Dendritic cell treated with granulocyte-macrophage colony-stimulating factor and Interleukin-4, amounts not matched to agents 40 ng/mL and 50 ng/mL, for 4 days (primary cell): Measurements from ENCODE around the gene DSC1.
"Not testable (repeated sequence)": the region's sequence is repeated elsewhere in the genome, so short reads cannot be mapped to it uniquely, and the experiment has no call there.

Experiments
- H3K27ac Mint-ChIP-seq: one replicate; pipeline ENCODE4 v1.8.0; 2022; ENCODE audit warnings: mild to moderate bottlenecking, mixed read lengths
- H3K27me3 Mint-ChIP-seq: one replicate; pipeline ENCODE4 v1.8.0; 2022; ENCODE audit warnings: mild to moderate bottlenecking, mixed read lengths
- H3K36me3 Mint-ChIP-seq: one replicate; pipeline ENCODE4 v1.8.0; 2022; ENCODE audit warnings: low read depth, mixed read lengths
- H3K4me1 Mint-ChIP-seq: one replicate; pipeline ENCODE4 v1.8.0; 2022; ENCODE audit warnings: low read depth, mixed read lengths
- H3K4me3 Mint-ChIP-seq: one replicate; pipeline ENCODE4 v1.8.0; 2022; ENCODE audit warnings: mild to moderate bottlenecking, moderate library complexity, mixed read lengths
- H3K9me3 Mint-ChIP-seq: one replicate; pipeline ENCODE4 v1.8.0; 2022; ENCODE audit warnings: mixed read lengths
- intact Hi-C: fragments of 100-400 bp; cut with micrococcal nuclease; formaldehyde crosslinking; loops from one replicate; pipeline ENCODE4 v1.15.0; 2022

Gene DSC1

GRCh38 chr18:31192086-31192776 lies 29.6 kb upstream of the DSC1 start:
- no peak overlapping the region for H3K4me3 Mint-ChIP-seq
- no peaks in the 10 kb centered on the region for H3K36me3 Mint-ChIP-seq
- no peaks in the 10 kb centered on the region for H3K9me3 Mint-ChIP-seq
- intact Hi-C loops, result no loop called here
- no peaks in the 10 kb centered on the region for H3K4me1 Mint-ChIP-seq
- H3K27me3 Mint-ChIP-seq, result no peaks in the 10 kb centered on the region
- no peak overlapping the region for H3K27ac Mint-ChIP-seq

DNA sequence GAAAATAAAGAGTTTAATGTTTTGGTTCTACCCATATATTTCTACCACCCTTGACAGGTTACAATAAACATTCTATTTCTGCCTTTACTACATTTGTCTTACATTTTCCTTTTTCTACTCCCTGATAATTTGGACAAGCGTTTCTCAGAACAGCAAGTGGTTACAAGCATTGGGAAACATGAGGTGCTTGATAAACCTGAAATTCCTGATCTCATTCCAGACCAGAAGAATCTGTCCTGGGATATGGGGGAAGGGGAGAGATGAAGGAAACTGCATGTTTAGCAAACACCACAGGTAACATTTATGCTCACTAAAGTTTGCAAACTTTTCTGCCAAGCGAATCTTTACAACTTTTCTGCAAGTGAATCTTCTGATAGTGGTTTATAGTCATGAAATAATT lies 28.3 kb upstream of the DSC1 start:
- Mint-ChIP-seq H3K27me3 (no peaks in the 10 kb centered on the region), H3K9me3 (no peaks in the 10 kb centered on the region), H3K27ac (no peak overlapping the region), H3K4me1 (no peaks in the 10 kb centered on the region), H3K4me3 (no peak overlapping the region), H3K36me3 (no peaks in the 10 kb centered on the region)
- intact Hi-C loops, result no loop called here

GRCh38 chr18:31189757-31190156 lies 27.1 kb upstream of the DSC1 start:
- H3K4me1 Mint-ChIP-seq, result no peaks in the 10 kb centered on the region
- H3K27me3 Mint-ChIP-seq, result no peaks in the 10 kb centered on the region
- H3K4me3 Mint-ChIP-seq, result no peak overlapping the region
- intact Hi-C loops, result no loop called here
- H3K27ac Mint-ChIP-seq, result no peak overlapping the region
- no peaks in the 10 kb centered on the region for H3K9me3 Mint-ChIP-seq
- H3K36me3 Mint-ChIP-seq, result no peaks in the 10 kb centered on the region

DNA sequence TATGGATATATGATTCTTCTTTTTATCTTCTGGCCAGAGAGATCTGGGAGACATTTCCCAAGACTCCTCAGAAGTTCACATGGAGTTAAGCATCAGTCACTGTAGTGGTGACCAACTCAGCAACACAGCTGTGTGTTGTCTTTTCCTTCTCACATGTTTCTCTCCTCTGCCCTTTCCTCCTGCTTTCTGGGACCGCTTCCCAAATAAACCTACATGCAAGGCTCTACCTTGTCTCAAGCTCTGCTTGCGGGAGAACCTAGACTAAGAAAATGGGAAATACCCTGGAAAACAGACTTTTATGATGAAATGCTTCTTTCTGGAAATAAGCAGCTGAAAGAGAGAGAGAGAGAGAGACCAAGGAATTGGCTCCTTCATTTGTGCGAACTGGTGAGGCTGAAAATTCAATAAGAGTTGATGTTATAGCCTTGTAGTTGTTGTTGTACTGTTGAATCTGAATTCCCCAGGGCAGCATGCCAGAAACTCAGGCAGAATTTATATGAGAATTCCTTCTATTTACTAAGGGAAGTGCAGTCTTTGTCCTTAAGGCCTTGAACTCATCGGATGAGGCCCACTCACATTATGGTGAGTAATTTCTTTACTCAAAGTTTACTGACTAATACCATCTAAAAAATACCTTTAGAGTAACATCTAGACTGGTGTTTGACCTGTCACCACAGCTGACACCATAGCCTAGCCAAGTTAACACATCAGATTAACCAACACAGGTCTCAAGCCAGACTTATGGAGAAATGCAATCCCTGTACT lies 22.7 kb upstream of the DSC1 start:
- Mint-ChIP-seq H3K27ac (no peak overlapping the region), H3K36me3 (no peaks in the 10 kb centered on the region), H3K4me3 (no peak overlapping the region), H3K27me3 (no peaks in the 10 kb centered on the region), H3K4me1 (no peaks in the 10 kb centered on the region), H3K9me3 (no peaks in the 10 kb centered on the region)
- intact Hi-C loops, result no loop called here

GRCh38 chr18:31183302-31183701 lies 20.6 kb upstream of the DSC1 start:
- Mint-ChIP-seq H3K4me3 (no peak overlapping the region), H3K27me3 (no peaks in the 10 kb centered on the region), H3K27ac (no peak overlapping the region), H3K4me1 (no peaks in the 10 kb centered on the region), H3K36me3 (no peaks in the 10 kb centered on the region), H3K9me3 (no peaks in the 10 kb centered on the region)
- intact Hi-C loops, result no loop called here

DNA sequence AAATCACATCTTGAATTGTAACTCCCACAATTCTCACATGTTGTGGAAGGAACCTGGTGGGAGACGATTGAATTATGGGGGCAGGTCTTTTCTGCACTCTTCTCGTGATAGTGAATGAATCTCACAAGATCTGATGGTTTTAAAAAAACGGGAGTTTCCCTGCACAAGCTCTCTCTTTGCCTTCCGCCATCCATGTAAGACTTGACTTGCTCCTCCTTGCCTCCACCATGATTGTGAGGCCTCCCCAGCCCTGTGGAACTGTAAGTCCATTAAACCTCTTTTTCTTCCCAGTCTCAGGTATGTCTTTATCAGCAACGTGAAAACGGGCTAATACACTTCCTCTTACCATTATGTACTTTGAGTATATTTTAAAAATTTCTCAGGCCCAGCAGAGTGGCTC lies 14.7 kb upstream of the DSC1 start:
- intact Hi-C loops, H3K4me3 Mint-ChIP-seq, H3K36me3 Mint-ChIP-seq, H3K27ac Mint-ChIP-seq, H3K27me3 Mint-ChIP-seq, H3K4me1 Mint-ChIP-seq, H3K9me3 Mint-ChIP-seq: not testable (repeated sequence)

GRCh38 chr18:31176531-31176930 lies 13.9 kb upstream of the DSC1 start:
- Mint-ChIP-seq H3K36me3 (no peaks in the 10 kb centered on the region), H3K27me3 (no peaks in the 10 kb centered on the region), H3K27ac (no peak overlapping the region), H3K4me3 (no peak overlapping the region), H3K9me3 (peaks cover 9% of the 10 kb centered on the region), H3K4me1 (no peaks in the 10 kb centered on the region)
- intact Hi-C loops, result no loop called here

GRCh38 chr18:31171144-31171839 lies 8.6 kb upstream of the DSC1 start:
- Mint-ChIP-seq H3K27me3 (peaks cover 2% of the 10 kb centered on the region), H3K27ac (no peak overlapping the region), H3K4me3 (no peak overlapping the region), H3K36me3 (no peaks in the 10 kb centered on the region), H3K4me1 (no peaks in the 10 kb centered on the region), H3K9me3 (no peaks in the 10 kb centered on the region)
- intact Hi-C loops, result no loop called here

GRCh38 chr18:31170335-31170734 lies 7.7 kb upstream of the DSC1 start:
- no peaks in the 10 kb centered on the region for H3K36me3 Mint-ChIP-seq
- no peak overlapping the region for H3K27ac Mint-ChIP-seq
- H3K4me3 Mint-ChIP-seq, result no peak overlapping the region
- peaks cover 2% of the 10 kb centered on the region for H3K27me3 Mint-ChIP-seq
- intact Hi-C loops, result no loop called here
- H3K9me3 Mint-ChIP-seq, result no peaks in the 10 kb centered on the region
- no peaks in the 10 kb centered on the region for H3K4me1 Mint-ChIP-seq

DNA sequence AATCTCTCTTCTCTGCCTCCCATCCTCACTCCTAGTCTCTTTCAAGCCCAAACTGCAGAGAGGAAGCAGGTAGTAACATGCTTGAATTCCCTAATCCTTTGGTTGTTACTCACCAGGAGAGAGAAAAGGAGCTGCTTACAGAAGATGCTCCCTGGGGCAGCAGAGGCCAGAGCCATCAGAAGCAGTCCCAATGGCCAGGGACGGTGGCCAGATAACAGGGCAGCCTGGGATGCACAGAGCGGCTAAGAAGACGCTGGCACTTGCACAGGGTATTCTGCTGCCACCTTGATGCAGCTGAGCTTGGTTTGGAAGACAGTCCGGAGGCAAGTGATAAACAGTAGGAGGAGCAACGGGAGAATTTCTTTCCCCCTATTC lies 250 bp downstream of the DSC1 start:
- H3K27ac Mint-ChIP-seq, result no peak overlapping the region
- H3K36me3 Mint-ChIP-seq, result no peaks in the 10 kb centered on the region
- no peak overlapping the region for H3K4me3 Mint-ChIP-seq

GRCh38 chr18:31161757-31162418 lies 768 bp downstream of the DSC1 start:
- Mint-ChIP-seq H3K27ac (no peak overlapping the region), H3K4me3 (no peak overlapping the region), H3K36me3 (no peaks in the 10 kb centered on the region), H3K27me3 (no peaks in the 10 kb centered on the region), H3K4me1 (no peaks in the 10 kb centered on the region), H3K9me3 (no peaks in the 10 kb centered on the region)
- intact Hi-C loops, result no loop called here

More for the DNA sequence above, 250 bp downstream of the DSC1 start:
- Mint-ChIP-seq H3K9me3 (no peaks in the 10 kb centered on the region), H3K4me1 (no peaks in the 10 kb centered on the region), H3K27me3 (no peaks in the 10 kb centered on the region)
- intact Hi-C loops, result no loop called here

- H3K36me3 Mint-ChIP-seq, result no peaks in the 10 kb centered on the region
- H3K9me3 Mint-ChIP-seq, result no peaks in the 10 kb centered on the region
- no peak overlapping the region for H3K27ac Mint-ChIP-seq
- no peaks in the 10 kb centered on the region for H3K27me3 Mint-ChIP-seq
- no peaks in the 10 kb centered on the region for H3K4me1 Mint-ChIP-seq
- no peak overlapping the region for H3K4me3 Mint-ChIP-seq
- intact Hi-C loops, result no loop called here
Observed at GRCh38 chr18:31156821-31157763, 5.6 kb downstream of the DSC1 start.

DNA sequence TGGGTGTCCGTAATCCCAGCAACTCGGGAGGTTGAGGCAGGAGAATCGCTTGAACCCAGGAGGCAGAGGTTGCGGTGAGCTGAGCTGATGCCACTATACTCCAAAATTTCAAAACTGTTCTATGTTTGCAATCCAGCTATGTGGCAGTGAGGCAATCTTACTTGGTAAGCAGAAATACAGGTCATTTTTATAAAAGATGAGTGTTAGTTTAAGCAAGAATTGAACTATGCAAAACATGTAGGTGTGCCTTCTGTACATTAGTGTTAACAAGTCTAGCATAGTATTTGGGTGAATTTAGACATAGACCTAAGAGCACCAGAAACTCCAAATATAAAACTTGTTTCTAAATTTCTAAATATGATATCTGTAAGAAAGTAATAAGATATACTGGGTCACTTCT lies 7.2 kb downstream of the DSC1 start:
- Mint-ChIP-seq H3K27me3 (no peaks in the 10 kb centered on the region), H3K4me3 (no peak overlapping the region), H3K36me3 (no peaks in the 10 kb centered on the region), H3K27ac (no peak overlapping the region), H3K4me1 (no peaks in the 10 kb centered on the region), H3K9me3 (no peaks in the 10 kb centered on the region)
- intact Hi-C loops, result no loop called here
